Measurements from ENCODE around the gene SV2C. TPM values are rescaled to one million over a fixed set of nuclear protein-coding genes. Genes with fewer than 3 reads are reported as not detected.
A peak's percentile ranks its signal among the peaks of the same experiment; 100 is the strongest.

The SV2C gene
- total and polyA plus RNA-seq, 2 of the 13 experiments (the other 11 are each of a cell fraction or from before 2014, with no cell fraction given): not detected

- TF ChIP-seq TBX2 (CRISPR knock-in tag; IDR thresholded peaks at IDR 0.05; ENCODE audit: borderline replicate concordance): peak; percentile 66
- TF ChIP-seq MAZ (IDR thresholded peaks at IDR 0.05; ENCODE audit: borderline replicate concordance, low read depth, low read length): peak; percentile 77; the same call in 1 of the 2 replicates
- TF ChIP-seq MAZ (CRISPR knock-in tag; IDR thresholded peaks at IDR 0.05; ENCODE audit: low read depth): peak; percentile 88
- no peak; the same call in 1 of the 2 replicates for TF ChIP-seq ZNF350 (CRISPR knock-in tag; IDR thresholded peaks at IDR 0.05; ENCODE audit: borderline replicate concordance, low read depth)
- no peak for TF ChIP-seq ZNF407 (CRISPR knock-in tag; IDR thresholded peaks at IDR 0.05; ENCODE audit: not compliant biosample characterization)
- no peak for TF ChIP-seq BCLAF1 (IDR thresholded peaks at IDR 0.05)
- no peak for TF ChIP-seq KAT2B (IDR thresholded peaks at IDR 0.05; ENCODE audit: borderline replicate concordance, low read depth, low read length)
- TF ChIP-seq FOXK1 (CRISPR knock-in tag; IDR thresholded peaks at IDR 0.05; ENCODE audit: borderline replicate concordance, low read depth): no peak
- peak; percentile 98 for TF ChIP-seq ZBTB7B (CRISPR knock-in tag; IDR thresholded peaks at IDR 0.05)
- no peak for TF ChIP-seq ZNF496 (CRISPR knock-in tag; IDR thresholded peaks at IDR 0.05; ENCODE audit: insufficient replicate concordance)
- no peak for TF ChIP-seq ZBTB21 (CRISPR knock-in tag; IDR thresholded peaks at IDR 0.05)
- 0 out of 2 replicates have a peak, but pooled peaks have one; percentile 46 for TF ChIP-seq ZNF256 (CRISPR knock-in tag; conservative IDR thresholded peaks at IDR 0.05)
- no peak for TF ChIP-seq THYN1 (CRISPR knock-in tag; IDR thresholded peaks at IDR 0.05; ENCODE audit: borderline replicate concordance, low read depth)
- no peak for TF ChIP-seq KLF9 (CRISPR knock-in tag; IDR thresholded peaks at IDR 0.05; ENCODE audit: low read depth)
- no peak for TF ChIP-seq ZBTB37 (CRISPR knock-in tag; IDR thresholded peaks at IDR 0.05)
- TF ChIP-seq ZNF629 (CRISPR knock-in tag; conservative IDR thresholded peaks at IDR 0.05): peak; percentile 22; the same call in 1 of the 2 replicates
These were observed 319.9 kb downstream of the SV2C start, which contains the start of gene IQGAP2 (continued) for GRCh38 chr5:76402886-76403765.
